ENCODE data around the gene LENG8.

- TF ChIP-seq CTCF (IDR thresholded peaks at IDR 0.05 in 2 of 3, conservative IDR thresholded peaks at IDR 0.05 in 1 of 3; ENCODE audit: control insufficient read depth in 2 of 3, extremely low read depth in 1 of 3, insufficient read depth in 1 of 3, low read depth in 3 of 3, low read length in 3 of 3) (no peak), EP300 (IDR thresholded peaks at IDR 0.05; ENCODE audit: borderline replicate concordance in 1 of 2, control insufficient read depth in 1 of 2, low read depth in 2 of 2, low read length in 2 of 2) (no peak), POLR2AphosphoS5 (IDR thresholded peaks at IDR 0.05; ENCODE audit: low read length) (no peak), HDAC2 (IDR thresholded peaks at IDR 0.05) (no peak), GATAD2B (conservative IDR thresholded peaks at IDR 0.05; ENCODE audit: low read depth) (no peak), MYC (IDR thresholded peaks at IDR 0.05; ENCODE audit: insufficient read depth, insufficient read length, insufficient replicate concordance, low read length, severe bottlenecking) (no peak), POLR2A (IDR thresholded peaks at IDR 0.05; ENCODE audit: low read depth, low read length) (no peak), CBFB (IDR thresholded peaks at IDR 0.05; ENCODE audit: low read depth) (no peak), SREBF2 (IDR thresholded peaks at IDR 0.05; ENCODE audit: low read length) (no peak), TCF12 (IDR thresholded peaks at IDR 0.05; ENCODE audit: low read depth, low read length) (no peak), SRF (IDR thresholded peaks at IDR 0.05; ENCODE audit: low read depth in 2 of 2, low read length in 2 of 2) (no peak), RAD21 (IDR thresholded peaks at IDR 0.05; ENCODE audit: insufficient read depth, low read depth, low read length) (no peak), SP1 (IDR thresholded peaks at IDR 0.05; ENCODE audit: low read depth, low read length) (no peak)
- TF ChIP-seq, protein P1, sequence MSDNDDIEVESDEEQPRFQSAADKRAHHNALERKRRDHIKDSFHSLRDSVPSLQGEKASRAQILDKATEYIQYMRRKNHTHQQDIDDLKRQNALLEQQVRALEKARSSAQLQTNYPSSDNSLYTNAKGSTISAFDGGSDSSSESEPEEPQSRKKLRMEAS (IDR thresholded peaks at IDR 0.05; ENCODE audit: low read depth, low read length), result no peak
These were observed 16.6 kb downstream of the LENG8 start for GRCh38 chr19:54465426-54466109.

All from GM12878 (cell line).